ENCODE results near the gene SNX20. TPM values are rescaled to one million over a fixed set of nuclear protein-coding genes. Genes with fewer than 3 reads are reported as not detected.

Gene SNX20
- total and polyA plus RNA-seq, 2 experiments from 2014 or later = not detected

DNA sequence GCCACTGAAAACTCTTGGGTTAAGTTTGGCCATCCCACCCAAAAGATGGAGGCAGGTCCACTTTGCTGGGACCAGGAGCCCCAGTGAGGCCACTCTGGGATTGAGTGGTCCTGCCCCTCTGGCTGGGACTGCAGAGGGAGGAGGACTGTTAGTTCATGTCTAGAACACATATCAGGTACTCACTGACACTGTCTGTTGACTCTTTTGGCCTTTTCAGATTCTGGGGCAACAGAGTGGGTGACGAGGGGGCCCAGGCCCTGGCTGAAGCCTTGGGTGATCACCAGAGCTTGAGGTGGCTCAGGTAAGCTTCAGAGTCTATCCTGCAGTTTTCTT is 41.3 kb upstream of the SNX20 start (continued):
- TF ChIP-seq, protein P1, sequence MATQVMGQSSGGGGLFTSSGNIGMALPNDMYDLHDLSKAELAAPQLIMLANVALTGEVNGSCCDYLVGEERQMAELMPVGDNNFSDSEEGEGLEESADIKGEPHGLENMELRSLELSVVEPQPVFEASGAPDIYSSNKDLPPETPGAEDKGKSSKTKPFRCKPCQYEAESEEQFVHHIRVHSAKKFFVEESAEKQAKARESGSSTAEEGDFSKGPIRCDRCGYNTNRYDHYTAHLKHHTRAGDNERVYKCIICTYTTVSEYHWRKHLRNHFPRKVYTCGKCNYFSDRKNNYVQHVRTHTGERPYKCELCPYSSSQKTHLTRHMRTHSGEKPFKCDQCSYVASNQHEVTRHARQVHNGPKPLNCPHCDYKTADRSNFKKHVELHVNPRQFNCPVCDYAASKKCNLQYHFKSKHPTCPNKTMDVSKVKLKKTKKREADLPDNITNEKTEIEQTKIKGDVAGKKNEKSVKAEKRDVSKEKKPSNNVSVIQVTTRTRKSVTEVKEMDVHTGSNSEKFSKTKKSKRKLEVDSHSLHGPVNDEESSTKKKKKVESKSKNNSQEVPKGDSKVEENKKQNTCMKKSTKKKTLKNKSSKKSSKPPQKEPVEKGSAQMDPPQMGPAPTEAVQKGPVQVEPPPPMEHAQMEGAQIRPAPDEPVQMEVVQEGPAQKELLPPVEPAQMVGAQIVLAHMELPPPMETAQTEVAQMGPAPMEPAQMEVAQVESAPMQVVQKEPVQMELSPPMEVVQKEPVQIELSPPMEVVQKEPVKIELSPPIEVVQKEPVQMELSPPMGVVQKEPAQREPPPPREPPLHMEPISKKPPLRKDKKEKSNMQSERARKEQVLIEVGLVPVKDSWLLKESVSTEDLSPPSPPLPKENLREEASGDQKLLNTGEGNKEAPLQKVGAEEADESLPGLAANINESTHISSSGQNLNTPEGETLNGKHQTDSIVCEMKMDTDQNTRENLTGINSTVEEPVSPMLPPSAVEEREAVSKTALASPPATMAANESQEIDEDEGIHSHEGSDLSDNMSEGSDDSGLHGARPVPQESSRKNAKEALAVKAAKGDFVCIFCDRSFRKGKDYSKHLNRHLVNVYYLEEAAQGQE (IDR thresholded peaks at IDR 0.05; ENCODE audit: unreplicated experiment) = no peak
- TF ChIP-seq ZNF331 (CRISPR knock-in tag; IDR thresholded peaks at IDR 0.05; ENCODE audit: low read depth) = no peak
- TF ChIP-seq CREB1 (CRISPR knock-in tag; IDR thresholded peaks at IDR 0.05; ENCODE audit: low read depth) = no peak
- TF ChIP-seq POLR2AphosphoS5 (IDR thresholded peaks at IDR 0.05; ENCODE audit: low read depth) = no peak
- TF ChIP-seq EZH2phosphoT487 (IDR thresholded peaks at IDR 0.05; ENCODE audit: unreplicated experiment) = no peak
- no peak for TF ChIP-seq ETS1 (IDR thresholded peaks at IDR 0.05)
- TF ChIP-seq JUNB (IDR thresholded peaks at IDR 0.05; ENCODE audit: unreplicated experiment) = no peak
- TF ChIP-seq NANOG (IDR thresholded peaks at IDR 0.05; ENCODE audit: borderline replicate concordance) = no peak

DNA sequence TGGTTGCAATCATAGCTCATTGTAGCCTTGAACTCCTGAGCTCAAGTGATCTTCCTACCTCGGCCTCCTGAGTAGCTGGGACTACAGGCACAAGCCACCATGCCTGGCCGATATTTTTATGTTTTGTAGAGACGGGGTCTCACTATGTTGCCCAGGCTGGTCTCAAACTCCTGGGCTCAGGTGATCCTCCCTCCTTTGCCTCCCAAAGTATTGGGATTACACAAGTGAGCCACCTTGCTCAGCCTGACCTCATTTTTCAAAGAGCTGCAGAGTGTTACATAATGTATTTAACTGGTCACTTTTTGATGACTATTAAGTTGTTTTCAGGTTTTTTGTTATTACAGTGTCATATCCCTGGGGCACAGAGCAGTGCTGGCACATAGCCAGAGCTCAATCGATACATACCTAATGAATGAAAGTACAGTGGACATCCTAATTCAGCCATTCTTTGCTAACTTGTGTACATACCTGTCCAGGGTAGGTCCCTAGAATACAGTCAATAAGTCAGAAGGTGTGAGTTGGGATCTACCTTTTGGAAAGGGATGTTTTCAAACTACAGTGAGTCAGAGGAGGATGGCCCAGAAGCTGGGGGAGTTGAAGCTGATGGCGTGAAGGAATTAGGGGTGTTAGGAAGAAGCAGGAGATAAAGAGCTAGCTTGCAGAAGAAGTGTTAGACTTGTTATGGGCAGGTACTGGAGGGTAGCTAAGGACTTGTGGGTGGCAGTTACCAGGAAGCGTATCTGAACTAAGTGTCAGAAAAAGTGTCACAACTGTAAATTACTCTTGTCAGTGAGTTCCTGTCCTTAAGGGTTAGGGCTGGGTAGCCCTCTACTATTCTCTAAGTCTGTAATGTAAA is 40.7 kb upstream of the SNX20 start:
- ATAC-seq (no peak), DNase-seq (ENCODE audit: low spot score) (no peak)
- H4K20me1 ChIP-seq (replicated peaks; ENCODE audit: insufficient read depth) = no peaks in the 10 kb centered on the region
- no peak overlapping the region for H3K4me3 ChIP-seq
- H3K4me3 Mint-ChIP-seq = no peak overlapping the region
- H3K9me3 Mint-ChIP-seq = peaks cover 2% of the 10 kb centered on the region; the same call in 1 of the 3 replicates
- no peaks in the 10 kb centered on the region; the same call in 1 of the 2 replicates for H3K4me1 ChIP-seq (ENCODE audit: insufficient read depth)
- H3K27me3 Mint-ChIP-seq (ENCODE audit: insufficient read depth, low read depth, poor library complexity) = peaks cover 9% of the 10 kb centered on the region
- H3K36me3 ChIP-seq (ENCODE audit: insufficient read depth) = no peaks in the 10 kb centered on the region
- no peaks in the 10 kb centered on the region for H3K9me2 ChIP-seq (ENCODE audit: insufficient read depth)
- no peaks in the 10 kb centered on the region for H3K27me3 ChIP-seq (ENCODE audit: insufficient read depth)
- no peak overlapping the region for H3K4me2 ChIP-seq
- no peaks in the 10 kb centered on the region for H3F3A ChIP-seq (replicated peaks; ENCODE audit: low read depth)
- H3K36me3 Mint-ChIP-seq (ENCODE audit: low read depth) = no peaks in the 10 kb centered on the region
- no peak overlapping the region for H3K27ac ChIP-seq (ENCODE audit: low read depth)
- H3K79me2 ChIP-seq (replicated peaks; ENCODE audit: insufficient read depth) = no peaks in the 10 kb centered on the region
- TF ChIP-seq ZNF331 (CRISPR knock-in tag; IDR thresholded peaks at IDR 0.05; ENCODE audit: low read depth) = no peak
- TF ChIP-seq EZH2phosphoT487 (IDR thresholded peaks at IDR 0.05; ENCODE audit: unreplicated experiment) = no peak
- no peak for TF ChIP-seq POLR2AphosphoS5 (IDR thresholded peaks at IDR 0.05; ENCODE audit: low read depth)
- no peak for TF ChIP-seq ZNF114 (CRISPR knock-in tag; IDR thresholded peaks at IDR 0.05)
- TF ChIP-seq, protein P2, sequence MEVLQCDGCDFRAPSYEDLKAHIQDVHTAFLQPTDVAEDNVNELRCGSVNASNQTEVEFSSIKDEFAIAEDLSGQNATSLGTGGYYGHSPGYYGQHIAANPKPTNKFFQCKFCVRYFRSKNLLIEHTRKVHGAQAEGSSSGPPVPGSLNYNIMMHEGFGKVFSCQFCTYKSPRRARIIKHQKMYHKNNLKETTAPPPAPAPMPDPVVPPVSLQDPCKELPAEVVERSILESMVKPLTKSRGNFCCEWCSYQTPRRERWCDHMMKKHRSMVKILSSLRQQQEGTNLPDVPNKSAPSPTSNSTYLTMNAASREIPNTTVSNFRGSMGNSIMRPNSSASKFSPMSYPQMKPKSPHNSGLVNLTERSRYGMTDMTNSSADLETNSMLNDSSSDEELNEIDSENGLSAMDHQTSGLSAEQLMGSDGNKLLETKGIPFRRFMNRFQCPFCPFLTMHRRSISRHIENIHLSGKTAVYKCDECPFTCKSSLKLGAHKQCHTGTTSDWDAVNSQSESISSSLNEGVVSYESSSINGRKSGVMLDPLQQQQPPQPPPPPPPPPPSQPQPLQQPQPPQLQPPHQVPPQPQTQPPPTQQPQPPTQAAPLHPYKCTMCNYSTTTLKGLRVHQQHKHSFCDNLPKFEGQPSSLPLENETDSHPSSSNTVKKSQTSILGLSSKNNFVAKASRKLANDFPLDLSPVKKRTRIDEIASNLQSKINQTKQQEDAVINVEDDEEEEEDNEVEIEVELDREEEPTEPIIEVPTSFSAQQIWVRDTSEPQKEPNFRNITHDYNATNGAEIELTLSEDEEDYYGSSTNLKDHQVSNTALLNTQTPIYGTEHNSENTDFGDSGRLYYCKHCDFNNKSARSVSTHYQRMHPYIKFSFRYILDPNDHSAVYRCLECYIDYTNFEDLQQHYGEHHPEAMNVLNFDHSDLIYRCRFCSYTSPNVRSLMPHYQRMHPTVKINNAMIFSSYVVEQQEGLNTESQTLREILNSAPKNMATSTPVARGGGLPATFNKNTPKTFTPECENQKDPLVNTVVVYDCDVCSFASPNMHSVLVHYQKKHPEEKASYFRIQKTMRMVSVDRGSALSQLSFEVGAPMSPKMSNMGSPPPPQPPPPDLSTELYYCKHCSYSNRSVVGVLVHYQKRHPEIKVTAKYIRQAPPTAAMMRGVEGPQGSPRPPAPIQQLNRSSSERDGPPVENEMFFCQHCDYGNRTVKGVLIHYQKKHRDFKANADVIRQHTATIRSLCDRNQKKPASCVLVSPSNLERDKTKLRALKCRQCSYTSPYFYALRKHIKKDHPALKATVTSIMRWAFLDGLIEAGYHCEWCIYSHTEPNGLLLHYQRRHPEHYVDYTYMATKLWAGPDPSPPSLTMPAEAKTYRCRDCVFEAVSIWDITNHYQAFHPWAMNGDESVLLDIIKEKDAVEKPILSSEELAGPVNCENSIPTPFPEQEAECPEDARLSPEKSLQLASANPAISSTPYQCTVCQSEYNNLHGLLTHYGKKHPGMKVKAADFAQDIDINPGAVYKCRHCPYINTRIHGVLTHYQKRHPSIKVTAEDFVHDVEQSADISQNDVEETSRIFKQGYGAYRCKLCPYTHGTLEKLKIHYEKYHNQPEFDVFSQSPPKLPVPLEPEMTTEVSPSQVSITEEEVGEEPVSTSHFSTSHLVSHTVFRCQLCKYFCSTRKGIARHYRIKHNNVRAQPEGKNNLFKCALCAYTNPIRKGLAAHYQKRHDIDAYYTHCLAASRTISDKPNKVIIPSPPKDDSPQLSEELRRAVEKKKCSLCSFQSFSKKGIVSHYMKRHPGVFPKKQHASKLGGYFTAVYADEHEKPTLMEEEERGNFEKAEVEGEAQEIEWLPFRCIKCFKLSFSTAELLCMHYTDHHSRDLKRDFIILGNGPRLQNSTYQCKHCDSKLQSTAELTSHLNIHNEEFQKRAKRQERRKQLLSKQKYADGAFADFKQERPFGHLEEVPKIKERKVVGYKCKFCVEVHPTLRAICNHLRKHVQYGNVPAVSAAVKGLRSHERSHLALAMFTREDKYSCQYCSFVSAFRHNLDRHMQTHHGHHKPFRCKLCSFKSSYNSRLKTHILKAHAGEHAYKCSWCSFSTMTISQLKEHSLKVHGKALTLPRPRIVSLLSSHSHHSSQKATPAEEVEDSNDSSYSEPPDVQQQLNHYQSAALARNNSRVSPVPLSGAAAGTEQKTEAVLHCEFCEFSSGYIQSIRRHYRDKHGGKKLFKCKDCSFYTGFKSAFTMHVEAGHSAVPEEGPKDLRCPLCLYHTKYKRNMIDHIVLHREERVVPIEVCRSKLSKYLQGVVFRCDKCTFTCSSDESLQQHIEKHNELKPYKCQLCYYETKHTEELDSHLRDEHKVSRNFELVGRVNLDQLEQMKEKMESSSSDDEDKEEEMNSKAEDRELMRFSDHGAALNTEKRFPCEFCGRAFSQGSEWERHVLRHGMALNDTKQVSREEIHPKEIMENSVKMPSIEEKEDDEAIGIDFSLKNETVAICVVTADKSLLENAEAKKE (CRISPR knock-in tag; IDR thresholded peaks at IDR 0.05) = no peak
- H3K4me1 Mint-ChIP-seq = peaks cover 15% of the 10 kb centered on the region
- no peak overlapping the region for H2AFZ ChIP-seq
- no peak overlapping the region for H3K27ac Mint-ChIP-seq

Measured in GM23338 (cell line).